Smooth muscle cell (in vitro differentiated cells): Measurements from ENCODE around the gene BTBD7. TPM values are rescaled to one million over a fixed set of nuclear protein-coding genes. Genes with fewer than 3 reads are reported as not detected.

ENCODE experiments used
- DNase-seq: peaks from one replicate; lab custom pipeline; 2025; ENCODE audit not compliant: unreplicated experiment; lab: John Stamatoyannopoulos, UW
- H2AFZ ChIP-seq: fragments of 200-600 bp; sonication (generic); 2 replicates; pipeline ENCODE4 v1.6.0; 2016; ENCODE audit warnings: antibody characterized with exemption, low read depth, mild to moderate bottlenecking
- H3F3A ChIP-seq: fragments of 200-600 bp; sonication (generic); 2 replicates; pipeline ENCODE4 v1.6.0; 2017; ENCODE audit warnings: antibody characterized with exemption, low read depth
- H3K27ac ChIP-seq: fragments of 200-600 bp; sonication (generic); 2 replicates; pipeline ENCODE4 v1.5.1; 2016; ENCODE audit warnings: low read depth, mild to moderate bottlenecking
- H3K27me3 ChIP-seq: fragments of 200-600 bp; sonication (generic); 2 replicates; pipeline ENCODE4 v1.6.1; 2016; ENCODE audit warnings: low read depth, mild to moderate bottlenecking
- H3K36me3 ChIP-seq: fragments of 200-600 bp; sonication (generic); 2 replicates; pipeline ENCODE4 v1.5.1; 2016; ENCODE audit warnings: low read depth
- H3K4me1 ChIP-seq: fragments of 200-600 bp; sonication (generic); 2 replicates; pipeline ENCODE4 v1.5.1; 2016; ENCODE audit warnings: low read depth
- H3K4me2 ChIP-seq: fragments of 200-600 bp; sonication (generic); 2 replicates; pipeline ENCODE4 v1.6.0; 2016; ENCODE audit warnings: mild to moderate bottlenecking
- H3K4me3 ChIP-seq: fragments of 200-600 bp; sonication (generic); 2 replicates; pipeline ENCODE4 v1.5.1; 2016; ENCODE audit warnings: mild to moderate bottlenecking
- H3K79me2 ChIP-seq: fragments of 200-600 bp; sonication (generic); 2 replicates; pipeline ENCODE4 v1.6.0; 2016; ENCODE audit warnings: low read depth, mild to moderate bottlenecking
- H3K9ac ChIP-seq: fragments of 200-600 bp; sonication (generic); 2 replicates; pipeline ENCODE4 v1.6.0; 2016; ENCODE audit warnings: low read depth
- H3K9me3 ChIP-seq: fragments of 200-600 bp; sonication (generic); replicated peaks from 2 replicates; pipeline ENCODE4 v1.5.1; 2016; ENCODE audit warnings: low read depth
- H4K20me1 ChIP-seq: fragments of 200-600 bp; sonication (generic); 2 replicates; pipeline ENCODE4 v1.6.0; 2016; ENCODE audit warnings: low read depth
- WGBS: methylation state at CpG from one replicate; pipeline ENCODE4 v1.1.7; 2016; ENCODE audit warnings: low lambda C conversion rate; 5-methylcytosine and 5-hydroxymethylcytosine counted together
- polyA plus RNA-seq: library from polyadenylated mRNA; unstranded; fragments of >200 nt; fragmentation: Nextera tagmentation; extraction: Ambion mirVana; gene quantifications from 2 replicates; pipeline ENCODE4 v1.2.1, GENCODE V29; 2016
- total RNA-seq: library from RNA; depleted of rRNA; stranded (reverse); fragments of >200 nt; gene quantifications from 2 replicates; pipeline ENCODE4 v1.2.3, GENCODE V29; 2014
- TF ChIP-seq, protein P1 (sequence below): fragments of 200-600 bp; sonication (generic); IDR thresholded peaks from 2 replicates; pipeline ENCODE4 v1.5.1; 2017; ENCODE audit warnings: borderline replicate concordance, mild to moderate bottlenecking, antibody characterized with exemption; ENCODE audit not compliant: insufficient read depth, poor library complexity, severe bottlenecking

The BTBD7 gene
- total and polyA plus RNA-seq, 2 experiments from 2014 or later = 14.1 to 34.7 TPM

DNA sequence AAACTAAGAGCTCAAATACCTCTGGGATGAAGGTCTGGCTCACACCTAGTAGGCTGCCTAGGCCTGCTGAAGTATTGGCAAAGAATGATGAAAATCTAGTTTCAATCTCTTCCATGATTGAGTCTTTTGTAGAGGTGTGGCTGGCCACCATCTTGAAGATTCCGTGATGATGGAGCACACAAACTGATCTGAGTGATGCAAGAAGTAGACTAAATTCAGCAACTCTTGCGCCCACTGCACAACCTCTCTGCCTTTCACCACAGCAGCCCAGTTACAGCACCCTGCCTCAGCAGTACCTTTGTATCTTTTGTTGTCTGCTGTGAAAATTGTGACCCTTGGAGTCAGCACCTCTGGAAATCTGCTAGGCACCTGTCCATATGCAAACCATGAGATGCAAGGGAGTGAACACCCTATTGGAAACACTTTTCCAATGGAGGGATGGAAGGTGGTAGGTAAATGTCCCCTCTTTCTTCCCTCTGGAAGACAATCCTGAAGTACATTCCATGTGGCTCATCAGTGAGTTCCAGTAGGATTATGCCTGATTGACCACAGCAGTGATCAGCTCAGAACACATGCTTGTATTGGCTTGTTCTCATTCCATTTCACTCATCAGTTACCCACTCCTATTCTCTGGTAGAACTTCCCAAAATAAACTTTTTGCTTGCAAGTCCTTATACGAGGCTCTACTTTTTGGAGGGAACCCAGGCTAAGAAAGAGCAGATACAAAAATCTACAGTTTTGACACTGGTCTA is 58.6 kb downstream of the BTBD7 start:
- H2AFZ ChIP-seq = no peak overlapping the region
- peaks cover 78% of the 10 kb centered on the region for H4K20me1 ChIP-seq
- no peak overlapping the region for H3K27ac ChIP-seq
- TF ChIP-seq, protein P1, sequence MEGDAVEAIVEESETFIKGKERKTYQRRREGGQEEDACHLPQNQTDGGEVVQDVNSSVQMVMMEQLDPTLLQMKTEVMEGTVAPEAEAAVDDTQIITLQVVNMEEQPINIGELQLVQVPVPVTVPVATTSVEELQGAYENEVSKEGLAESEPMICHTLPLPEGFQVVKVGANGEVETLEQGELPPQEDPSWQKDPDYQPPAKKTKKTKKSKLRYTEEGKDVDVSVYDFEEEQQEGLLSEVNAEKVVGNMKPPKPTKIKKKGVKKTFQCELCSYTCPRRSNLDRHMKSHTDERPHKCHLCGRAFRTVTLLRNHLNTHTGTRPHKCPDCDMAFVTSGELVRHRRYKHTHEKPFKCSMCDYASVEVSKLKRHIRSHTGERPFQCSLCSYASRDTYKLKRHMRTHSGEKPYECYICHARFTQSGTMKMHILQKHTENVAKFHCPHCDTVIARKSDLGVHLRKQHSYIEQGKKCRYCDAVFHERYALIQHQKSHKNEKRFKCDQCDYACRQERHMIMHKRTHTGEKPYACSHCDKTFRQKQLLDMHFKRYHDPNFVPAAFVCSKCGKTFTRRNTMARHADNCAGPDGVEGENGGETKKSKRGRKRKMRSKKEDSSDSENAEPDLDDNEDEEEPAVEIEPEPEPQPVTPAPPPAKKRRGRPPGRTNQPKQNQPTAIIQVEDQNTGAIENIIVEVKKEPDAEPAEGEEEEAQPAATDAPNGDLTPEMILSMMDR = no peak
- H3K4me1 ChIP-seq = peaks cover 3% of the 10 kb centered on the region
- no peak overlapping the region for H3K4me2 ChIP-seq
- H3K79me2 ChIP-seq = peaks cover 4% of the 10 kb centered on the region
- no peak overlapping the region for H3K4me3 ChIP-seq
- H3K27me3 ChIP-seq = no peaks in the 10 kb centered on the region
- no peak overlapping the region for H3K9ac ChIP-seq
- 98% methylated on average over 3 of the region's 3 CpGs for WGBS
- no peak for DNase-seq
- no peaks in the 10 kb centered on the region for H3K36me3 ChIP-seq
- no peaks in the 10 kb centered on the region for H3K9me3 ChIP-seq
- H3F3A ChIP-seq = no peaks in the 10 kb centered on the region

DNA sequence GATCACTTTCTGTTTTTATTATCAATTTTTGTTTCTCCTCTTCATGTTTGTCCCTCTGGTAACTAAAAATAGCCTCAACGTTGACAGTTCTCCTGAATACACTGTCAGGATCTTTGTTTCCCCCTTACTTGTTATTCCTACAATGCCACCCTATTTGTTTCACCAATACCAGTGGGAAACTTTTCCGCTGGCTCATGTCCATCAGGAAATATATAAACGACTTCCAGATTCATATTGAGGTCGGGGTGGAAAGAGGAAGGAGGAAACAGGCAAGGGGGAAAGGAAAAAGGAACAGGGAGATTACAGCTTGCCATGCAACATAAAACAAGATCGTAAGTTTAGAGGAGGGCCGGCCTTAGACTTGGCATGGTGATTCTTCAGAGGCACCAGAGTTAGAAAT is 61.7 kb downstream of the BTBD7 start:
- Histone ChIP-seq H3K4me2 (no peak overlapping the region), H4K20me1 (peaks cover 81% of the 10 kb centered on the region), H3K4me3 (no peak overlapping the region), H3K9me3 (no peaks in the 10 kb centered on the region), H3K9ac (no peak overlapping the region), H3K27me3 (no peaks in the 10 kb centered on the region), H3K27ac (no peak overlapping the region), H3K79me2 (peaks cover 15% of the 10 kb centered on the region), H3K36me3 (no peaks in the 10 kb centered on the region), H3K4me1 (peaks cover 3% of the 10 kb centered on the region), H2AFZ (no peak overlapping the region), H3F3A (no peaks in the 10 kb centered on the region)
- no peak for DNase-seq
- TF ChIP-seq, protein P1 = no peak
- WGBS = 92% methylated on average over 6 of the region's 6 CpGs

DNA sequence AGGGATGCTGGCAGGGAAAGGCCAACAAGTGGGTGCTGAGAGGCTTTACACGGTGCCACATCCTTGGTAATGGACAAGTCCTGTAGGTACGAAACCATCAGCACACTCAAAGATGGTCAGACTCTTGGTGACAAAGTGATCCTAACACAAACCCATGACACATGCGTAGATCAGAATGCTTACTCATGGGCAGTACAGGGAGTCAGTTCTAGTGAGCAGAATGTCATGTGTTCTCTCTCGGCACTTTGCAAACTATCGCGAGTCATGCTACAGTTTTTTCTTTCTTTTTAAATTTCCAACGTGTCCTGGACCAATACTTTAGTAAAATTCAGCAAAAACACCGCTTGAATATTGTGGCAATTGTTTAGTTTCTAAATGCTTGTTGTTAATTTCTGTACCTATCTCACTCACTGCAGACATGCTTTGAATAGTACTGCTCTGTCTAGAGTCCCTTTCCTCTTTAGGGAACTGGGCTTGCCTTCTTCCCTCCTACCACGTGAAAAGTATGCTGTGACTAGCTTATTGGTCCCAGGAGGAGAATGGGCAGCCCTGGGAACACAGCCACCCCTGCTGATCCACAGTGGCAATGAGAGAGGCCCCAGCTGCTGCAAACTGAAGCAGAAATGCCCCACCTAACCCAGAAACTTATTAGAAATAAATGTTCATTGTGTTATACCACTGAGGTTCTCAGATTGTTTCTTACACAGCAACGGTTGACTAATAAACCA is 63.3 kb downstream of the BTBD7 start:
- 75% methylated on average over 10 of the region's 10 CpGs for WGBS
- no peak overlapping the region for H3K4me3 ChIP-seq
- no peaks in the 10 kb centered on the region for H3F3A ChIP-seq
- H3K4me1 ChIP-seq = peaks cover 3% of the 10 kb centered on the region
- H3K9ac ChIP-seq = no peak overlapping the region
- H3K27ac ChIP-seq = peak overlapping the region; percentile 47
- H3K36me3 ChIP-seq = no peaks in the 10 kb centered on the region
- H3K9me3 ChIP-seq = no peaks in the 10 kb centered on the region
- H3K27me3 ChIP-seq = no peaks in the 10 kb centered on the region
- peaks cover 86% of the 10 kb centered on the region for H4K20me1 ChIP-seq
- DNase-seq = no peak
- no peak overlapping the region for H3K4me2 ChIP-seq
- H2AFZ ChIP-seq = no peak overlapping the region
- H3K79me2 ChIP-seq = peaks cover 15% of the 10 kb centered on the region
- TF ChIP-seq, protein P1 = no peak
